Stimulated activated CD8-positive, alpha-beta memory T cell treated with anti-CD3 and anti-CD28 coated beads, Interleukin-15, amount 100 ng/mL, for 4 hours (primary cell): ENCODE measurements around the gene WTAP.
"Not testable (repeated sequence)": the region's sequence is repeated elsewhere in the genome, so short reads cannot be mapped to it uniquely, and the experiment has no call there.

Source experiments
- DNase-seq, 2 donors: peaks; one replicate each; pipeline ENCODE4 v3.0.0-alpha.2; 2020; ENCODE audit warnings: low read depth in 2 of 2

Gene WTAP

DNA sequence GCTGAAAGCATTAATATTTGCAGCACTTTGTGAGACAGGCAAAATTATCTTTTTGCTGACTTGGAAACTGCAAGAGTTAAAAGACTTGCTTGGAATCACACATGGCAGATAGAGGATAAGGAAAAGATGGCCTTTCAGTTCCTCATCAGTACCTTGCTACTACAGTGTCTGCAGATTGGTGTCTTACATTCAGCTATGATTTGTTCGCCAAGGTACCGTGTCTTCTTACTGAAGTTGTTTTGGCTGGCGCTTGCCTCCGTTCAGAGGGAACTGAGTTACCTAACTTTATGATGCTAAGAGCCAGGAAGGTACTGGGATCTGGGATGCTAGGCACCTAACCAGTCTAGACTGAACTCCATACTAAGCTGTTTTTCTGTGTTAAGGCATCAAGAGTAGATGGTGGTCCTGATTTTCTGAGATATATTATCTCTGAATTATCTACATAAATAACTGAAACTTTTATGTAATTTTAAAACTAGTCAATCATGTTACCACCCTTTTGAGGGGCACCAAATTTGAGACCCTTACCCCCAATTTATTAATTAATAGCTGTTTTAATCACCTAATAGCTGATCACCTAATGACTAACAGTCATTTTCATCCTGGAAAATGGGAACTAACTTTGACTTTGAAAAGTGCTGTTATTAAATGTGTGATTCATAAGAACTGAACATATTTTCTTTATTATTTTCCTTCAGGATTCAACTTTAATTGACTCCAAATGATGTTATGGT, 2.5 kb downstream of the WTAP start:
- no peak for DNase-seq

DNA sequence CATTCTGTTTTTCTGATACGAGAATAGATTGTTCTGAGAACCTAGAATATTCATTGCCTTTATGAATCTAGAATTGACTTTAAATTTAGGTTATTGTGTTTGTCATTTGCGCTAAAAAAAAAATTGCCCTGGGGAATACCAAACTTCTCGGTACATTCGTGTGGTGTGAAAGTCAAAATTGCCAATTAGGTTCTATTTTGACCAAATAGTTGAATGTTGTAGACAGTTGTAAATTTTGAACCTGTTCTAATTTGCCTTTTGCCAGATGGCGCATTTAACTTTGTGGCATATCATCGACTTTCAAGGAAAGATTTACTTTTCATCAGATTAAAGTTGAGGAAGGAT, 3.0 kb downstream of the WTAP start:
- no peak for DNase-seq

DNA sequence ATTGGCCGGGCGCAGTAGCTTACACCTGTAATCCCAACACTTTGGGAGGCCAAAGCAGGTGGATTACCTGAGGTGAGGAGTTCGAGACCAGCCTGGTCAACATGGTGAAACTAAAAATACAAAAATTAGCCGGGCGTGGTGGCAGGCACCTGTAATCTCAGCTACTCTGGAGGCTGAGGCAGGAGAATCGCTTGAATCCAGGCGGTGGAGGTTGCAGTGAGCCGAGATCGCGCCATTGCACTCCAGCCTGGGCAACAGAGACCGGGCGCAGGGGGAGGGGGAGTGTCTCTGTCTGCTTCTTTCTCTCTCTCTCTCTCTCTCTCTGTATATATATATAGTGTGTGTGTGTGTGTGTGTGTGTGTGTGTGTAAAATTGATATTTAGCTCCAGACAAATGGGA, 5.2 kb downstream of the WTAP start:
- not testable (repeated sequence) for DNase-seq

DNA sequence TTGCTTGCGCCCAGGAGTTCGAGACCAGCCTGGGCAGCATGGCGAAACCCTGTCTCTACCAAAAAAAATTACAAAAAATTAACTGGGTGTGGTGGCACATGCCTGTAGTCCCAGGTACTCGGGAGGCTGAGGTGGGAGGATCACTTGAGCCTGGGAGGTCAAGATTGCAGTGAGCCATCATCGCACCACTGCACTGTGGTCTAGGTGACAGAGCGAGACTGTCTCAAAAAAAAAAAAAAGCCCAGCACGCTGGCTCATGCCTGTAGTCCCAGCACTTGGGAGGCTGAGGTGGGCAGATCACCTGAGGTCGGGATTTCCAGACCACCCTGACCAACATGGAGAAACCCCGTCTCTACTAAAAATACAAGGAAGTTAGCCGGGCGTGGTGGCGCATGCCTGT, 6.1 kb downstream of the WTAP start:
- DNase-seq: not testable (repeated sequence)

DNA sequence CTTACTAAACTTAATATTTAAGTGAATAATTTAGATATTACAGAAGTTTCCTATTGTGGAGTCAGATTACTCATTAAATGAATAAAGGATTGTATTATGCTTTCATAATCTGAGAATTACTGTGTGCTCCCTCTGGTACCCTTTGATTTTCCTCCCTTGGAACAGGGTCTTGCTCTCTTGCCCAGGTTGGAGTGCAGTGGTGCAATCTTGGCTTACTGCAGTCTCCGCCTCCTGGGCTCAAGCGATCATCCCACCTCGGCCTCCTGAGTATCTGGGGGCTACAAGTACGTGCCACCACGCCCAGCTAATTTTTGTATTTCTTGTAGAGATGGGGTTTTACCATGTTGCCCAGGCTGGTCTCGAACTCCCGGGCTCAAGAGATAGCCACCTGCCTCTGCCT, 9.6 kb downstream of the WTAP start:
- no peak for DNase-seq

DNA sequence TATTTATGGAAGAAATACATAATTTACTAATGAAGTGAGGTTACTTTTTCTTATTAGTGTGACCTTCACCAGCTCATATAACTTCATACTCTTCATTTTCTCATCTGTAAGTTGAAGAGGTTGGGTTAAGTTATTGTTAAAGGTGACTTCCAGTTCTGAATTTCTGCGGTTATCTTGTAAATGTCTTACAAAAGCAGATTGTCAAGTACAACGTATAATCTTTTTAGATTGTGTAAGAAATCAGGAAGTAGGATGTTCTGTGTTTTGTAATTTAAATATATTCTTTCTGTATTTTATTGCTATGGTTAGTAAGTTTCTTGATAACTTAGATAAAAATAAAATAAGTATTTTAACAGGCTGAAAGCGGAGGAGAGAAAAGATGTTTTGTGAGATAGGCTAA, 12.0 kb downstream of the WTAP start:
- DNase-seq: no peak

DNA sequence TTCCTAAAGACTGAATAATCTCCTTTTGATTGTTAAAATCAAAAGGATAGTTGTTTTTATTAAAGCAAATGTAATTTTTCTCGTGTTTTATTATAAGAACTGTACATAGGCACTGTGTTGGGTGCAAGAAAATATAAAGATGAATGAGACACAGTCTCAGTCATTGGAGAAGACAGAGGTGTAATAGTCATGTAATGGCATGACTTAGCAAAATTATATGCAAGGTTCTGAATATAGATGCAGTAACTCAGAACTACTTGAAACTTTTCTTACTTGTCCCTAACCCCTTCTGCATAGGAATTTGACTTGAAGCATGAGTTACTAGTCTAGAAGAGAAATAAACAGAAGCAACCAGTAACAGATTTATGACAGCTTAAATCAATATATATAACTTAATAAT, 14.9 kb downstream of the WTAP start:
- no peak for DNase-seq

DNA sequence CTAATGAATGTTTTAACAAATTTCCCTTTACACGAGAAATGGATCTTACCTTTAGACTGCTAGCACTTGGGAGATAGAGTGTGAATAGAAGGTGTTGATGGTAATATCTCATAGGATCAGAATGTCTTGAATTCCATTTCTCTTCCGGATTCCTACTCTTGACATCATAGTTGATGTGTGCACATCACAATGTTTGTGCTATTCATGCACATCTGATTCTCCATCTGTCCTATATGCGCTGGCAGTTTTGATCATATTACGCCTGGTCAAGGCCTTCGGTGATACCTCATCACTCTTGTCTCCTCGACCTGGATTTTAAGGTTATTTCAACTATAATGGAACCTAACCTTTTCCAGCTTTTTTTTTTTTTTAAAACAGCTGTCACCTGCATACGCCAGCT, 17.8 kb downstream of the WTAP start:
- DNase-seq: no peak

DNA sequence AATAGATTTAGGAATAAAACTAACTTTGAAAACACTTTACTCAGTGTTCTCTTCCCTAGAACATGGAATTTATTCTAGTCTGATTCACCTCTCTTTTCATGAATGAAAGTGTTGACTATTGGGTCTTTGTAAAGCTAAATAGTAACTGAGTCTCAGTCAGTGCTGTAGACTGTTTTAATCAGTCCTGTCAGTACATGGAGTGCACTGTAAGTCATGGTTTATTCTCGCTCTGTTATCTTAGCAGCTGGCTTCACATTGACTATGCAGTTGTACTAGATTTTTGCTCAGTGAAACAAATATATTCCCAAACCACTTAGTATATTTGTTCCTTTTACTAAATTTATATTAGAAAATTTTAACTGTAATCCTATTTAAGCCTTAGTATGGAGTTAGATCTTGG, 19.5 kb downstream of the WTAP start:
- no peak for DNase-seq

DNA sequence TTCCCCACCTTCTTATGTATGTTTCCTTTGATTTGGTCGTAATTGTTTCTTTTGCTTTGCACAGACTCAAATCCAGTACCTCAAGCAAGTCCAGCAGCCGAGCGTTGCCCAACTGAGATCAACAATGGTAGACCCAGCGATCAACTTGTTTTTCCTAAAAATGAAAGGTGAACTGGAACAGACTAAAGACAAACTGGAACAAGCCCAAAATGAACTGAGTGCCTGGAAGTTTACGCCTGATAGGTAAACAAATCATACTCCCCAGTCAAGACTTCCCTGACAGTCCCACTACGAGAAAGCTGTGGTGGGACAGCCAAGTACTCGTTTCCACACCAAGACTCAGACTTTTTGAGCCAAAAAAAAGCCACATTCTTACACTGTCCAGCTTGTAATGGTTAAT, 20.8 kb downstream of the WTAP start:
- DNase-seq: not testable (repeated sequence)

DNA sequence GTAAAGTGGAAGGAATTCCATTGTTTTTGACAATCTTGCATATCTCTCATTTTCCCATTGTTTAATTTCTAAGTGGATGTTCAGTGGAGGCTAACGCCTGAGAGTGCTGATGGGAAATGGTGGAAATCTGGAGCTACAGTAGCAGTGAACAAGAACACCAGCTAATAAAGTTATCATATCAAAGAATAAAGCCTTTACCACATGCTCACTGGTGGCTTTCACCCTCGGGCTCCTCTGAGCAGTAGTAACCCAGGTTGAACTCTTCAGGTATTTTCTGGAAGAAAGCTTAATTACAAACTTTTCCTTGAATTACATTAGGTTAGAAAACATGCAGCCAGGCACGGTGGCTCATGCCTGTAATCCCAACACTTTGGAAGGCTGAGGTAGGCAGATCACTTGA, 24.1 kb downstream of the WTAP start:
- no peak for DNase-seq

DNA sequence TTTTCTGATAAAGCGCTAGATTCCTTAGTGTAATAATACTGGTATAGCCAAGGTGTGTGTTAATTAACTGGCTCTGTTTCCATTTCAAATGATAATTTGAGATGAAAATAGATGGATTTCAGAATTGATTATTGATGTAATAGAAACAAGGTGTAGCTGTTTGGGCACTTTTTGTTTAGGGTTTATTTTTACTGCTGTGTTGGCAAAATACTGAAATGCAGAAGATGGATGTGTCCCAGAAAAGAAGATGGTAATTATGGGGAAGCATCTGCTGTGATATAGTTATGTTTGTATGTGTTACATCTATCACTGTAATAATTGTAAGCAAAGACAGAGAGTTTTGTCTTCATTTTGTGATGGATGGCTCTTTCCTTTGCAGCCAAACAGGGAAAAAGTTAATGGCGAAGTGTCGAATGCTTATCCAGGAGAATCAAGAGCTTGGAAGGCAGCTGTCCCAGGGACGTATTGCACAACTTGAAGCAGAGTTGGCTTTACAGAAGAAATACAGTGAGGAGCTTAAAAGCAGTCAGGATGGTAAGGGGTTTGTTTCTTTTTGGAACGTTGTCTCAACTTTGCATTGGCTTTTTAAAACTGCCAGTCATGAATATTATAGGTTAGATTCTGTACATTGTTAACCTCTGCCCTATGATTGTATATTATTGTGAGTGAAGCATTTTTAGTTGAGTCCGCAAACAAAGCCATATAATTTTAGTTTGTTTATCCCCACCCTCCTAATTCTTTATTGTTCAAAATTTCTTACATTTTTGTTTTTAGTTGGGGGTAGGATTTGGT, 26.0 kb downstream of the WTAP start:
- no peak for DNase-seq

DNA sequence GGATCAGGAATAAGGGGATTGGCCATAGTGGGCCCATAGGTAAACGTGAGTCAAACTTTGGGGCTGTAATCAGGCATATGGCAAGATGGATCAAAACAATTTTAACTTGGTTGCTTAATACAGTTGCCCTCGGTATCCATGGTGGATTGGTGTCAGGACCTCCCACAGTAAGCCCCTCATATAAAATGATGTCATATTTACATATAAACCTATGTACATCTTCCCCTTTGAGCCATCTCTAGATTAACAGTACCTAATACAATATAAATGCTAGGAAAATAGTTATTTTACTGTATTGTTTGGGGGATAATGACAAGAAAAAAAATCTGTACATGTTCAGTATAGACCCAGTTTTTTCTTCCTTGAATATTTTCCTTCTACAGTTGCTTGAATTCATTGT, 27.1 kb downstream of the WTAP start:
- no peak for DNase-seq

DNA sequence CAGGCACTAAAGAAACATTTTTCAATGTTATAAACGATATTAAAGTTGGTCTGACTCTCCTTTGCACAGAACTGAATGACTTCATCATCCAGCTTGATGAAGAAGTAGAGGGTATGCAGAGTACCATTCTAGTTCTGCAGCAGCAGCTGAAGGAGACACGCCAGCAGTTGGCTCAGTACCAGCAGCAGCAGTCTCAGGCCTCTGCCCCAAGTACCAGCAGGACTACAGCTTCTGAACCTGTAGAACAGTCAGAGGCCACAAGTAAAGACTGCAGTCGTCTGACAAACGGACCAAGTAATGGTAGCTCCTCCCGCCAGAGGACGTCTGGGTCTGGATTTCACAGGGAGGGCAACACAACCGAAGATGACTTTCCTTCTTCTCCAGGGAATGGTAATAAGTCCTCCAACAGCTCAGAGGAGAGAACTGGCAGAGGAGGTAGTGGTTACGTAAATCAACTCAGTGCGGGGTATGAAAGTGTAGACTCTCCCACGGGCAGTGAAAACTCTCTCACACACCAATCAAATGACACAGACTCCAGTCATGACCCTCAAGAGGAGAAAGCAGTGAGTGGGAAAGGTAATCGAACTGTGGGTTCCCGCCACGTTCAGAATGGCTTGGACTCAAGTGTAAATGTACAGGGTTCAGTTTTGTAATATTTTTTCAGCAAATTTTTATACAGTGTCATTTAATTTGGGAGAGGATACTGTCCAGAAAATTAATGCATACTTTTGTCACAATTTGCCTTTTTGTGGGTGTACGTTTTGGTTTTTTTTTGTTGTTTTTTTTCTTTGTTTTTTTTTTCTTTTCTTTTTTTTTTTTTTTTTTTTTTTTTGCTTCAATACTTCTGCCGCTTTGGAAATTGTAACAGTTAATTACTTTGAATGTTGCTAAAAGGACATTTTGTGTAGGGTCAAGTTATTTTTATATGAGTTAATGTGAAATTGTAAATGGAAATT, 27.9 kb downstream of the WTAP start:
- no peak for DNase-seq

DNA sequence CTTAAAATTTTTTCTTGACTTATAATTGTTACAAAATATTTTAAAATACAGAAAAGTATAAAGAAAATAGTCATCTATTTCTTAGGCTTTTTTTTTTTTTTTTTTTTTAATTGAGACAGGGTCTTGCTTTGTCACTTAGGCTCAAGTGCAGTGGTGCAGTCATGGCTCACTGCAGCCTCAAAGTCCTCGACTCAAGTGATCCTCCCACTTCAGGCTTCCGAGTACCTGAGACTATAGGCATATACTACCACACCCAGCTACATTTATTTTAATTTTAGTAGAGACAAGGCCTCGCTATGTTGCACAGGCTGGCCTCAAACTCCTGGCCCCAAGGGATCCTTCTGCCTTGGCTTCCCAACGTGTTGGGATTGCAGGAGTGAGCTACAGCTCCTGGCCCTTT, 29.2 kb downstream of the WTAP start:
- DNase-seq: no peak

DNA sequence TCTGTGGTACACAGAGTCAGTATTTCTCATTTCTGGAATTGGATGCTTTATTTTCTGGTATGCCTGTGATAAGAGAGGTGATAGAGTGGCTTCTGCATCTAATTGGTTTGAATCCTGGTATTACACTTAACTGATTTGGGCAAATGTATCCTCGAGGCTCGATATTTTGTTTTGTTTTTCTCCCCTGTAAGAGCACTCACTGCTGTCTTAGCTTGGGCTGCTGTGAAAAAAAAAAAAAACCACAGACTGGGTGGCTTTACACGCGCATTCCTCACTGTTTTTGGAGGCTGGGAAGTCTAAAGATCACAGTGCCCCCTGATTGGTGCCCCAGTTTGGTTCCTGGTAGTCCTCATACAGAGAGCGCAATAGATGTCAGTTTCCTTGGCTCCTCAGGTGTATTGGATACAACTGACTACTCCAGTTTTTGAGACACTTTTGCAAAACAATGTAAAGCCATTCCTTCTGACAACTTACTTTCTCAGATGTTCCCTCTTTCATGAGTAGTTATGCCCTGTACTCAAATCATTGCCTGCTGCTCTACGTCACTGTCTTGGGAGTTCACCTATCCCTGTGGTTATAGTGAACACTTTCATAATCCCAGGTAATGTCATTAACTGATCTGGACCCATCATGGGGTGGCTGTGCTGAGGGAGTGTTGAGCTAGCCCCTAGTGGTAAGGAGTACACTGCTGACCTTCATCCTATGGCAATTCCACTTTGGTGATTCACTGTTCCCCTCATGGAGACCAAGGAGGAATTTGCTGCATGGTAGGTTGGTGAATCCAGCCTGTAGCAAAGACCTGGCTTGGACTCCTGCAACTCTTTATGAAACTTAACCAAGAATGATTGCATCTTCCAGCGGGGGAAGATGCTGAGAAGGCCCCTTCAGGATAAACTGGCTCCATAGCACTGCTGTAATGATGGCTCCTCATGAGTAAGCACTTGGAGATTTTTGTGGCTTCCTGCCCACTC, 31.0 kb downstream of the WTAP start:
- no peak for DNase-seq

DNA sequence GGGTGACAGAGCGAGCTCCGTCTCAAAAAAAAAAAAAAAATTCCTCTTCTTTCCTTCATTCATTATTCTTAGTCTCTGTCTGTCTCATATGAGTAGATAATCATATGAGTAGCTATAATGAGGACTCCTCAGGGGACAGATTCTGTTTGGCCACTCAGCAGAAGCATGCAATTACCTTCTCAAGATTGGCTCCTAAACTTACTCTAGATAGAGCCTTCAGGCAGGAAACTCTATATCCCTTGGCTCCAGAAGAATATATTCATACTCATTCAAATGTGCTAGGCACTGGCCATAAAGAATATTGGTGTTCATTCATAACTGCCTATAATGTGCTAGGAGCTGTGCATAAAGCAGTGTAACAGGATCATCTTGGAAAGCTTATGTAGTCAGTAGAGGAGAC, 32.3 kb downstream of the WTAP start:
- DNase-seq: no peak

DNA sequence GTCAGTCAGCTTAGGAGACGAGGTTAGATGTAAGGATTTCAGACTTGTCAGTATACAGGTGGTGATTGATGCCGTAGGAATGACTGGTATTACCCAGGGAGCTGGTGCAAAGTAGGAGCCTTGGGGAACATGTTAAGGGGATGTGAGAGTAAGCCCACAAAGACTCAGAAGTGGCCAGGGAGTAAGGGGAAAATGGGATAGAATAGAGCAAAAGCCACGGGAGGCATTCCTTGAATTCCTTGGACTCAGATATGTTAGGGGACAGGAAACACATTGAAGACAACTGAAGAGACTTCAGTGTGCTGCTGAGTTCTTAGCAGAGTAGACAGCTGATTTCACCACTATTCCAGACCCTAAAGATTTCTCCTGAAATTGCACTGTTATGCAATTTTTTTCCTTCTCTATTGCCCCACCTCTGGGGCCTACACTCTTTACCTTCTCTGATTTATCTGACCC, 33.3 kb downstream of the WTAP start:
- DNase-seq: no peak

DNA sequence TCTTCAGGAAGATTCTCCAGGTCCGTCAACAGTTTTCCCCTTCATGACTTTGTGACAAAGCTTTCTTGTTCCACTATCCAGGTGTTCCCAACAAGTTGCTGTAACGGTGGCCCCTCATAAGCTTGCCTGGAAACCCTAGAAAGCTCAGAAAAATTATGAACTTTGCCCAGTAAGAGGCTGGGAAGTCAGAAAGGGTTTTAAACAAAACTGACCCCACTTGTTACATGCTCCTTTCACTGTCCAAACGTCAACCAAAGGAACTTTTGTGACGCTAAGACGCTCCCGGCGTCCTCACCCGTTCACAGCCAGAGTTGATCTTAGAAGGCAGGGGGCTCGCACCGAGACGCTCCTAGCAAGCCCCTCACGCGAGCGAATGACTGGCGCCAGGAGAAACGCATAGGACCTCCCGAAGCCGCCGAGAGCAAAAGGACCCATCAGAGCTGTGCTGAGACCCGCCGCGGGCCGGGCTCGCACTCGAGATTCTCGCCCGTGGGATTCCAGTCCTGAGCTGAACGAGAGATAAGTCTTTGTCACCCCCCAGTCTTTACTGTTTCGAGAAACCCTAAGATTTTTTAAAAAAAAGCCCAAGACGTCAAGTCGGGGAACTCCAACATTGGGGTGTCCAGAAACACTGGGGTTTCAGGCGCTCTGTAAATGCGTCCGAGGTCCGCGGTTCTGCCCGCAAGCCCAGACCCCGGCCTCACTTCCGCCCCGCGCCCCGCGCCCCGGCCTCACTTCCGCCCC, 34.0 kb downstream of the WTAP start:
- DNase-seq: no peak

DNA sequence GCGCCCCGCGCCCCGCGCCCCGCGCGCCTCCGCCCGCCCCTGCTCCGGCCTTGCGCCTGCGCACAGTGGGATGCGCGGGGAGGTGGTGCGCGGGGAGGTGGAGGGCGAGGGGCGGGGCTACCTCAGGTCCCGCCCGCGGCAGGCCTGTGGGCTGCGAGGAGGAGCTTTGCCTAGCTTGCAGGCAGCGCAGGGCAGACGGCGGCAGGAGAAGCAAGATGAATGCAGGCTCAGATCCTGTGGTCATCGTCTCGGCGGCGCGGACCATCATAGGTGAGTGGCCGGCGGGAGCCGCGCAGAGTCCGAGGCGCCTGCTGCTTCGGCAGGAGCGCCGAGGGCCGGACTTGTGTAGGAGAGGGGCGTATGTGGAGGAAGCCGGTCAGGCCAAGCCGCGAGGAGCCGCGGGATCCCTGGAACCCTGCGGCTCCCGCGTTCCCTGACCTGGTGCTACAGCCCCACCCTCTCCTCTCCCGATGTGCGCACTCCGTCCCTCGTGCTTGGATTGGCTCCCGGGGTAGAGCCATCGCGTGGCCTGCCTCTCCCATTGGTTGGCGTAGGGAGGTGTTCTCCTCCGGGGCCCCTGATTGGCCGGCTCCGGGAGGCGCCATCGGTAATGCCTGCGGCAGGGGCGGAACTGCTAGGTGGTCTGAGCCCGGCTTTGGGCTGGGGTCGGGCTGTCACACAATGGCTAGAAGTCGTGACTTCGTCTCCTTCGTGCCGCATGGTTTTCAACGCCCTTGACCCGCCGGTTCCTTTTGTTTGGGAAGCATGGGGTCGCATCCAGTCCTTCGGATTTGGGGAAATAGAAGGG, 34.8 kb downstream of the WTAP start, which contains the start of gene ACAT2:
TSS of gene ACAT2 (plus strand) at position 173 of the 808 bp plus-strand sequence. CDS start at position 216, 43 bp downstream.
- peak; percentile 79 to 85 for DNase-seq
